GM19099 (cell line): ENCODE measurements around the gene PRSS33.

Experiments used
- POLR2A ChIP-seq: IDR thresholded peaks from 3 replicates; pipeline ENCODE4 v1.6.1; 2011; ENCODE audit warnings: low read depth; ENCODE audit not compliant: insufficient read length; ENCODE audit errors: extremely low read depth

Gene PRSS33

GRCh38 chr16:2739625-2740430, 47.5 kb downstream of the PRSS33 start:
- TF ChIP-seq POLR2A = no peak

- TF ChIP-seq POLR2A = no peak
Observed at GRCh38 chr16:2738615-2739014, 48.7 kb downstream of the PRSS33 start.

- no peak for TF ChIP-seq POLR2A
Observed at GRCh38 chr16:2737895-2738418, 49.4 kb downstream of the PRSS33 start.

- TF ChIP-seq POLR2A = no peak
Observed at GRCh38 chr16:2737238-2737605, 50.1 kb downstream of the PRSS33 start.

GRCh38 chr16:2736476-2737237, 50.7 kb downstream of the PRSS33 start:
- no peak for TF ChIP-seq POLR2A

- TF ChIP-seq POLR2A = no peak
Observed at GRCh38 chr16:2734844-2735515, 52.4 kb downstream of the PRSS33 start.
